GM18951 (cell line): ENCODE measurements around the gene PPP3CA.
"Not testable (repeated sequence)": the region's sequence is repeated elsewhere in the genome, so short reads cannot be mapped to it uniquely, and the experiment has no call there.

Experiments
- POLR2A ChIP-seq: IDR thresholded peaks from 4 replicates; pipeline ENCODE4 v1.6.1; 2011; ENCODE audit warnings: mild to moderate bottlenecking; ENCODE audit not compliant: insufficient read length, insufficient read depth; ENCODE audit errors: extremely low read depth
- in situ Hi-C: fragments of 300-500 bp; cut with MboI; formaldehyde crosslinking; loops from one replicate; pipeline ENCODE4 v1.12.0; 2022; ENCODE audit warnings: low sequenced_read_pairs, mixed read lengths, inconsistent platforms; ENCODE audit not compliant: unreplicated experiment

Gene PPP3CA

DNA sequence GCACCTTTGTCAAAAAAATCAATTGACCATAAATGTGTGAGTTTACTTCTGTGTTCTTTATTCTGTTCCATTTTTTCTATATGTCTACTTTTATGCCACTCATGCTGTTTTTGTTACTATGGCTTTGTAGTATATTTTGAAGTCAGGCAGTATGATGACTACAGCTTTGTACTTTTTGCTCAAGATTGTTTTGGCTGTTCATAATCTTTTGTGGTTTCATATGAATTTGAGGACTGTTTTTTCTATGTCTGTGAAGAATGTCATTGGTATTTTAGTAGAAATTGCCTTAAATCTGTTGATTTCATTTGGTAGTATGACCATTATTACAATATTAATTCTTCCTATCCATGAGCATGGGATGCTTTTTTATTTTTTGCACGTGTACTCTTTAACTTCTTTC is 346.8 kb downstream of the PPP3CA start:
- no peak for TF ChIP-seq POLR2A
- in situ Hi-C loops, result no loop called here

DNA sequence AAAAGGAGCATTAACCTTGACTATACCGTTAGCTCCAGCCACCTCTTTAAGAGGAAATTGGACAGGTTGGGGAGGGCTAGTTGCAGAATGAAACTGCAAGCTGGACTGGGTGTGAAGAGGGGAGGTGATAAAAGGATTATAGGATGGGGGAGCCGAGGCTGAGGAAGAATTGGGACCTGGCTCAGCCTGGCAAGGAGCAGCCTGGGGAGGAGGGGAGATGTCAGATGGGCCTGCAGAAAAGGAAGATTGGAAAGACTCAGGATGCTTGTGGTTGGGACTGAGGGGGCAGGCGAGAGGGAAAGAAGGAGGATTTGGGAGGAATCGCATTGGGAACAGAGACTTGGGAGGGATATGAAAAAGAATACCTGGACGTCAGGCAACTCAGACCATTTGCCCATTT is 351.7 kb downstream of the PPP3CA start:
- no peak for TF ChIP-seq POLR2A
- in situ Hi-C loops, result no loop called here

DNA sequence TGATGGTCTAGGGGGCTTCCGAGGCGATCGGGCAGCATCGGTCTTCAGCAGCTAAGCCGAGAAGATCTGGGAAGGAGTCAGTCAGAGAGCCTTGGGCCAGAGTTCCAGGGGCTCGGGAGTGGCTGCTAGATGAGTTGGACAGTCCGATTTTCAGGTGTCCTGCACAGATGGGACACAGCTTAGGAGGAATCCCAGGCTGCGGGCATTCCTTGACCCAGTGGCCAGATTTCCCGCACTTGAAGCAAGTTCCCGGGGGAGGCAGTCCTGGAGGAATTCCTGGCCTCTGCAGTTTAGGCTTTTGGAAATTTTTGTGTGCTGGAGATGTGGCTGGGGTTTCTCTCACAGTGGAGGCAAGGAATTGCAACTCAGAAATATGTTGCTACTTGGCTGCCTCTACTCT is 352.3 kb downstream of the PPP3CA start:
- in situ Hi-C loops, result not testable (repeated sequence)

DNA sequence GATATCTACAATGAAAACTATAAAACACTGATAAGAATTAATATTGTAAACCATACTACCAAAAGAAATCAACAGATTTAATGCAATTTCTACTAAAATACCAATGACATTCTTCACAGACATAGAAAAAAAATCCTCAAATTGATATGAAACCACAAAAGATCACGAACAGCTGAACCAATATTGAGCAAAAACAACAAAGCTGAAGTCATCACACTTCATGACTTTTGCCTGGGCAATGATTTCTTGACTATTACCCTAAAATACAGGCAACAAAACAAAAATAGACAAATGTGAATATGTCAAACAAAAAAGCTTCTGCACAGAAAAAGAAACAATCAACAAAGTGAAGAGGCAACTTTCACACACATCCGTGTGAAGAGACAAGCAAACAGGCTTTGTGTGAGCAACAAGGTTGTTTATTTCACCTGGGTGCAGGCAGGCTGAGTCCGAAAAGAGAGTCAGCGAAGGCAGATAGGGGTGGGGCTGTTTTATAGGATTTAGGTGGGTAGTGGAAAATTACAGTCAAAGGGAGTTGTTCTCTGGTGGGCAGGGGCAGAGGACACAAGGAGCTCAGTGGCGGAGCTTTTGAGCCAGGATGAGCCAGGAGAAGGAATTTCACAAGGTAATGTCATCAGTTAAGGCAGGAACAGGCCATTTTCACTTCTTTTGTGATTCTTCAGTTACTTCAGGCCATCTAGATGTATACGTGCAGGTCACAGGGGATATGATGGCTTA is 355.8 kb downstream of the PPP3CA start:
- in situ Hi-C loops, result not testable (repeated sequence)

DNA sequence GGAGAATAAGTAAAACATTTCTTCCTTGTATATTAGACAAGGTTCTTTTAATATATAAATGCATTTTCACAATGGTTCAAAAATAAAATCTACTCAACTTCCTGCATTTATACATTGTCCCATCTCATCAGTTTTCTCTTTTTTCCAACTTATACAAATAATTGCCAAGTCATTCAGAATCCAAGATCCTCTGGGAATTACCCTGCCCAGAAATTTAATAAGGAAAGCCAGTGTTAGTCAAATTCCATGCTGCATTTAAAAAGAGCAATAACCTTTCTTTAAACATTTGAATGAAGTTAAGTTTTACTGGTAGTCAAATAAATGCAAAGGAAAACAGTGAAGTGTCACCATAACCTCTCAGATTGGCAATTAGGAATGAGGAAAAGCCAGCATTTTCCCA is 357.9 kb downstream of the PPP3CA start:
- no peak for TF ChIP-seq POLR2A
- in situ Hi-C loops, result no loop called here

DNA sequence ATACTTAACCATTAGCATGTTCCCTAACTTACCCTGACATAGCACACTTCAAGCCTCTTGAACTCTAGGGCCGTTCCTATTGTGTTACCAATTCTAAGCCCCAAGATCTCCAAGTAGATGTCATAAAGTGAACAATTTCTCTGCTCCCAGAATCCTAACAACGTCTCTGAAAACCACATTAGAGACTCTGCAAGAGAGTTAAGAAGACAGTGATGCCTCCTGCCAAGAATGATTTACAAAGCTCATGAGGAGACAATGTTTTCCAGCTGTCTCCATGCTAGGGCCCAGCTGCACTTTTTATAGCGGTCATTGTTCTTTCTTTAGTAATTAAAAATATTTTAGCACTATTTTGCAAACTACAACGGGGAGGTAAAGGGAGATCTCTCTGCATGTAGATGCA is 358.4 kb downstream of the PPP3CA start:
- in situ Hi-C loops, result no loop called here
- no peak for TF ChIP-seq POLR2A

DNA sequence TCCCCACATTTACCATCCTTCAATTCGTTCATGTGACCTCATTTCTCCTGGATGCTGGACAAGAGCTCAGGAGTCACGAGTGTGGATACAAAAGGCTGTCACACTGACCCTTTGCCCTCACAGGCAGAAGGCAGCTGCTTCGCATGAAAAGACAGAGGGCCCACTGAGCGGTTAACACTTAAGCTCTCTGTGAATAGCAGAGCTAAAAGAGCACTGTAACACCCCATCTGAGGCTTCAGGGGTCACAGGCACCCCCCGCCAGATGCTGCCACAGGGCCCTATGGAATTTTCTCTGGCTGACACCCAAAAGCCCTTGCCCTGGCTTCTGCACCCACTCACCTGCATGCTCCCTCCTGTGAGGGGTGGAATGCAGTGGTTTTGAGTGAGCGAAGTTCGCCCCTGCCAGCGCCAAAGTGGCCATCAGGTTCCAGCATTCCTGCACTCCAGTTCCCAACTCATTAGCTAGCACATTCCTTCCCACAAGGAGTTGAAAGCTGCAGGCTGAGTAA is 360.9 kb downstream of the PPP3CA start:
- no peak for TF ChIP-seq POLR2A
- in situ Hi-C loops, result no loop called here

DNA sequence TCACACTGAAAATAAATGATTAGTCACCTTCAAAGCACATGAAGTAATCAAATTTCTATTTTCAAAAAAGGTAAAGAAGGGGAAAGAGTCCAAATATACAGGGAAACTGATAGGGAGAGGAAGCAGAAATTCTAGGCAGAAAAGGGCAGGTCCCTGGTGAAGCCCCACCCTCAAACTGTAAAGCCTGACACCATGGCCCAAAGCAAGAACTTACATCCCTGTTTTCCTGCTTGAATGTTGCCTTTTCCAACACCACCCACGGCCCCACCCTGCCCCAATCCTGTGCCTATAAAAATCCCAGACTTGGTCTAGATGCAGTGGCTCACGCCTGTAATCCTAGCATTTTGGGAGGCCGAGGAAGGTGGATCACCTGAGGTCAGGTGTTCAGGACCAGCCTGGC is 361.8 kb downstream of the PPP3CA start:
- in situ Hi-C loops, result no loop called here
- TF ChIP-seq POLR2A, result no peak

DNA sequence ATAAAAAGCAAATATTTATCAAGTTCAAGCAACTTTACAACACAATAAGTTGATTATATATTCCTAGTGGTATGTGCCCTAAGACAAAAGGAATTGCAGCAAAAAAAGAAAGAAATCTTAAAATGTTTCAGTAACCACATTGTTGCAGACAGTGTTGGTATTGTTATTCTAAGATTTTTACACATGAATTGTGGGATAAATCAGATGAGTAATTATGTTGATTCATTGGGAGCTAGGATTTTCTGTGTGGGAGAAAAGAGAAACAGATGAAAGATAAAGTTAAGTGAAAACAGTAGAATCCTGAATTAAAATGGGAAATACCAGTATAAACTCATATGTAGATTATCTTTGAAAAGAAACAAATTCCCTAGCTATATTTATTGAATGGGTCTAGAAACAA is 362.4 kb downstream of the PPP3CA start:
- in situ Hi-C loops, result no loop called here
- no peak for TF ChIP-seq POLR2A

DNA sequence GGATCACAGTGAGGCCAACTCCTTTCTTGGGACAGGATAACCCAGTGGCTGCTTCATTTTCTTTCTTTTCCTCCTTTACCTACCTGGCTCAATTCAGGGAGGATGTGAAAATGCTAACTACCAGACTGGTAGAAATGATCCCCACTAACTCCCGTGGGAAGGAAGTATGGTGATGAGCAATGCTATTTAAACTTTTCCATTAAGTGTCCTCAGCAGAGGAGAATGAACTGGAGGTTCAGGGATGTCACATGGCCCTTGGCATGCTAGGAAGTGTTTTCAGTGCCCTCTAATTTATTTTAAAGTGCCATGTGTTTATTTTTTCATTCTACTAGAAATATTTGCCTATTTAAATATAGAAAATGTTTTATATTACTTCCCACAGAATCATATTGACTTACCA is 363.9 kb downstream of the PPP3CA start:
- in situ Hi-C loops, result no loop called here
- TF ChIP-seq POLR2A, result no peak

DNA sequence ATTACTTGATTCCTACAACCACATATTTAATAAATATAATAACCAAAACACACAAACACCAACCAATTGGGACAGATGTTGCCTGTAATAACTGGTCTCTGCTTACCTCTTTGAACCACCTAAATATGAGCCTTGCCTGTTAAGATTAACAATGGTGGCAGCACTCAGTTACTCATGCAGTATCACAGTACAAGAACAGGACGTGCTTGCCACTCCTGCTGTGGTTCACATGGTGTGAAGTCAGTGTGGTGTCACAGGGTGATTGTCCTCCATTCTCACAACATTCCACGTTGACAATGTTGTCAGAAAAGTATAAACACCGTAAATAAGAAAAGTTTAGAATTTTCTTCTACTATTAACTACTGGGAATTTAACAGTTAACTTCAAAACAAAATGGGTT is 365.0 kb downstream of the PPP3CA start:
- in situ Hi-C loops, result no loop called here
- TF ChIP-seq POLR2A, result no peak

DNA sequence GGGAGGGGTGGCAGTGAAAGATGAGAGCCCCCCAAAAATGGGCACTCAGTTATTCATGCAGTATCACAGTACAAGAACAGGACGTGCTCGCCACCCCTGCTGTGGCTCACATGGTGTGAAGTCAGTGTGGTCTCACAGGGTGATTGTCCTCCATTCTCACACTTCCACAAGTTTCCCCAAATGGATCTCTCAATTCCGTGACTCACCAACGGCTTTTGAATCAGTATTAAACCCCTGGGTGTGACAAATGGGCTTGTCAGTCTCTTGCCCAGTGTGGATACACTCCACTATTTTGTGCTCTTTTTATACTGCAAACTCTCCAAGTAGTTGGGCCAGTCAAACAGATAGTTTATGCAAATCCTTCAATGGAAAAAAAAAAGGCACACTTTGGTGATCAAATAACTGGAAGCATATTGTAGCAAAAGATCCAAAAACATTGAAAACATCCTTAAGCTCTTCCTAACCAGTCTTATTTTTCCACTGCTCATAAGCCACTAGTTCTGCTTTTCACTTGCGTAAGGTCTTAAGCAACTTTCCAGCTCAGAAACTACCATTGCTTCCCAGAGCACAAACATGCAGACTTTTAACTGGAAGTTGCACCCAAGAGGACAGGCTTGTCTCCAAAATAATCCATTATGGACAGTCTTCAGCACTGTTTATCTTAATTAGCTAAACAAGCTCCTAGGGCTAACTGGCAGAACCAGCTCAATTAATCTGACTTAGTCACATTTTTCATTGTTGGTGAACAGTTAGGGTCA is 365.7 kb downstream of the PPP3CA start:
- no peak for TF ChIP-seq POLR2A
- in situ Hi-C loops, result no loop called here

DNA sequence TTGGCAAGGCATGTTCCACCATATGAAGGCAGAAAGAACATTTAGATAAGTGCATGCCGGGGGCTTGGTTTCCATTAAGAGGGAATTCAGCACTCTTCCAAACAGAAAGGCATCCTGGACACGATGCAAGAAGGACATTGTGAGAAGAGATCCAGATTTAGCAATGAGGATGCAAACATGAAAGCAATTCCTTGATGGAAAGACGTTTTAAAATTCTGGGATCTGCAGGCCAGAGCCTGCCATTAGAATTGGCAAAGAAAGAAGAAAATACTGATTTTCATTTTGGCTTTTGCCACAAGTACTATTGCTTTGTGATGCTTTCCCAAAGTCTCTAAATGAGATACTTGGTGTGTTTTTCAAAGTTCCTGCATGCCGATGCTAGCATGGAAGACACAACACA is 367.6 kb downstream of the PPP3CA start:
- in situ Hi-C loops, result no loop called here
- no peak for TF ChIP-seq POLR2A

DNA sequence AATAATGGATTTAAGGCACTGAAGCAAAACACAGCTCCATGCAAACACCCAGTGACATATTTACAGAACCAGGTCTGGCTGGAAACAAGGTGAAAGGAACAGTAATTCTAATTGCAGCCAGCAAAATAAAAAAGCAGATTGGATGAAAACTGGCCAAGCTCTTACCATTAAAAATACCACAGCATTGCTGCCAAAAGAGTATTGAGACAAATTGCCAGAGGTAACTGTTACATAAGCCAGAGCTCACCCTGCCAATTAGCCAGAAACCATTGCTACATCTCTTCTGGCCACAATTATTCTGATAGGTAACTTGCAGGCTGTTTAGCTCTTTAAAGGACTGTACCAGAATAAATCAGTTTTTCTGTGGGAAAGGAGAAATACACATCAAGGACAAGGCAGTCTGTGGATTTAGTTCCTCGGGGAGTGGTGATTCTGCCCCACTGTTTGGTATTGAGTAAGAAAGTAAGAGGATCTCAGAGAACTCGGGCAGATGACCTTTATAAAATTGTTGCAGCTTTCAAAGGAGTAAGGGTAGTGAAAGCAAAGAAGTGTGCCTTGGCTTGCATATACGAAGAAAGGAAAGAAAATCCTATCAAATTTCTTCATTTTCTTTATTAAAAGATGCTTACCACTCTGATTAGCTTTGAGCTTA is 369.5 kb downstream of the PPP3CA start:
- in situ Hi-C loops, result no loop called here
- no peak for TF ChIP-seq POLR2A
